WERI-Rb-1 (cell line): ENCODE data around the gene MUTYH.

Experiments used
- DNase-seq: peaks from one replicate; pipeline ENCODE4 v3.0.0-alpha.2; 2020
- H3K27ac ChIP-seq: fragments of 250-450 bp; sonication (Bioruptor Pico); 2 replicates; pipeline ENCODE4 v1.5.1; 2020; ENCODE audit warnings: mild to moderate bottlenecking, moderate library complexity
- H3K27me3 ChIP-seq: fragments of 250-450 bp; sonication (Bioruptor Pico); 2 replicates; pipeline ENCODE4 v1.5.1; 2021; ENCODE audit warnings: mild to moderate bottlenecking, low read depth, moderate library complexity; ENCODE audit not compliant: insufficient read depth, severe bottlenecking
- H3K36me3 ChIP-seq: fragments of 250-450 bp; sonication (Bioruptor Pico); 2 replicates; pipeline ENCODE4 v1.5.1; 2020; ENCODE audit warnings: mild to moderate bottlenecking, moderate library complexity
- H3K4me3 ChIP-seq: 2 replicates; pipeline ENCODE4 v1.5.1; 2011; ENCODE audit warnings: low read depth, mild to moderate bottlenecking, control low read depth, low read length
- H3K9me3 ChIP-seq: fragments of 250-450 bp; sonication (Bioruptor Pico); 2 replicates; pipeline ENCODE4 v1.5.1; 2021; ENCODE audit warnings: mild to moderate bottlenecking, moderate library complexity; ENCODE audit not compliant: severe bottlenecking
- CTCF ChIP-seq: IDR thresholded peaks from 2 replicates; pipeline ENCODE4 v1.5.1; 2011; ENCODE audit warnings: low read depth, mild to moderate bottlenecking, control low read depth, inconsistent platforms, low read length

The MUTYH gene

DNA sequence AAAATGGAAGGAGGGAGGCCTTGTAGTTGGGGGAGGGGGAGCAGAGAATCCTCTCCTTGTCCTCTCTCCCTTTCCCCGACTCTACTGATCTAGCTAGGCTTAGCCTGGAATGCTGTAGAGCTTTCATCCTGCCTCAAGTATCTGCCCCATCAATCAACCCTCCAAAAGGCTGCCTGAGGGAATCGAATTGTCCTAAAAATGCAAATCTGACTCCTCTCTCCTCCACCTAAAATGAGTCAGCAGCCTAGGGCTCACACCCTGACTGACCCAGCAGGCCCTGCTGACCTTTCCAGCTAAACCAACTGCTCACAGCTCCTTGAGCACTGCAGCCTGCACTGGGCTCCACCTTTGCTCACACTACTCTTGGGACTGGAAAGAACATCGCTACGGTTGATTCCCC is 10.8 kb downstream of the MUTYH start:
- no peak for TF ChIP-seq CTCF
- no peak overlapping the region for H3K27ac ChIP-seq
- H3K9me3 ChIP-seq: no peaks in the 10 kb centered on the region
- peaks cover 45% of the 10 kb centered on the region for H3K36me3 ChIP-seq
- no peaks in the 10 kb centered on the region for H3K27me3 ChIP-seq
- no peak for DNase-seq
- H3K4me3 ChIP-seq: no peak overlapping the region

DNA sequence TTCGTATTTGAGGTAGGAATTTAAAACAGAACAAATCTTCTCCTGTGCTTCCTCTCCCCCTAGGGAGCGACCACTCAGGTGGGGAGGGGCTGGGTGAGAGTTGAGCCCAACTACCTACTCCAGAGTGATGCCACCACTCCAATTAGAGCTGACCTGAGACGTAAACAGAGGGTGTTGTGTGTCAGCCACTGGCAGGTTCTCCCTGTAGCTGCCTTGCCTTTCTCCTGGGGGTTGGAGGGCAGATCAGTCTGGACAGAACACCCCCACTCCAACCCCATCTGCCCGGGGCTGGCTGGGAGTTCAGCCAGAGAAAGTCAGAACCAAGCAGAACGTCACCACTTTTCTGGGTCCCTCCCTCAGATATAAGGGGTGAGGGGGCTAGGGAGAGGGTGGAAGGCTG is 11.6 kb downstream of the MUTYH start:
- Histone ChIP-seq H3K36me3 (peaks cover 39% of the 10 kb centered on the region), H3K27ac (no peak overlapping the region), H3K27me3 (no peaks in the 10 kb centered on the region), H3K4me3 (no peak overlapping the region), H3K9me3 (no peaks in the 10 kb centered on the region)
- TF ChIP-seq CTCF: no peak
- DNase-seq: no peak

GRCh38 chr1:45327644-45328515 is 12.4 kb downstream of the MUTYH start:
- no peak for TF ChIP-seq CTCF
- Histone ChIP-seq H3K27ac (no peak overlapping the region), H3K27me3 (no peaks in the 10 kb centered on the region), H3K36me3 (peaks cover 32% of the 10 kb centered on the region), H3K9me3 (no peaks in the 10 kb centered on the region), H3K4me3 (no peak overlapping the region)
- DNase-seq: no peak

GRCh38 chr1:45326627-45327623 is 13.3 kb downstream of the MUTYH start, which contains the start of gene HPDL:
Gene HPDL, plus strand, starts transcription at chr1:45326895. Its CDS starts 254 bp downstream, at chr1:45327149.
- DNase-seq: no peak
- H3K27me3 ChIP-seq: no peaks in the 10 kb centered on the region
- H3K9me3 ChIP-seq: no peaks in the 10 kb centered on the region
- H3K4me3 ChIP-seq: no peak within 1 kb of the TSS
- no peak for TF ChIP-seq CTCF
- H3K36me3 ChIP-seq: peaks cover 23% of the 10 kb centered on the region
- no peak within 1 kb of the TSS for H3K27ac ChIP-seq

- Histone ChIP-seq H3K36me3 (peaks cover 13% of the 10 kb centered on the region), H3K4me3 (no peak overlapping the region), H3K9me3 (no peaks in the 10 kb centered on the region), H3K27ac (no peak overlapping the region), H3K27me3 (no peaks in the 10 kb centered on the region)
- TF ChIP-seq CTCF: no peak
- no peak for DNase-seq
Observed at GRCh38 chr1:45325851-45326506, 14.3 kb downstream of the MUTYH start.
